ENCODE results near the gene WDR45B. TPM values are rescaled to one million over a fixed set of nuclear protein-coding genes. Genes with fewer than 3 reads are reported as not detected.

WDR45B gene
- total RNA-seq, 1 donor from 2014 or later, result 34.3 TPM

DNA sequence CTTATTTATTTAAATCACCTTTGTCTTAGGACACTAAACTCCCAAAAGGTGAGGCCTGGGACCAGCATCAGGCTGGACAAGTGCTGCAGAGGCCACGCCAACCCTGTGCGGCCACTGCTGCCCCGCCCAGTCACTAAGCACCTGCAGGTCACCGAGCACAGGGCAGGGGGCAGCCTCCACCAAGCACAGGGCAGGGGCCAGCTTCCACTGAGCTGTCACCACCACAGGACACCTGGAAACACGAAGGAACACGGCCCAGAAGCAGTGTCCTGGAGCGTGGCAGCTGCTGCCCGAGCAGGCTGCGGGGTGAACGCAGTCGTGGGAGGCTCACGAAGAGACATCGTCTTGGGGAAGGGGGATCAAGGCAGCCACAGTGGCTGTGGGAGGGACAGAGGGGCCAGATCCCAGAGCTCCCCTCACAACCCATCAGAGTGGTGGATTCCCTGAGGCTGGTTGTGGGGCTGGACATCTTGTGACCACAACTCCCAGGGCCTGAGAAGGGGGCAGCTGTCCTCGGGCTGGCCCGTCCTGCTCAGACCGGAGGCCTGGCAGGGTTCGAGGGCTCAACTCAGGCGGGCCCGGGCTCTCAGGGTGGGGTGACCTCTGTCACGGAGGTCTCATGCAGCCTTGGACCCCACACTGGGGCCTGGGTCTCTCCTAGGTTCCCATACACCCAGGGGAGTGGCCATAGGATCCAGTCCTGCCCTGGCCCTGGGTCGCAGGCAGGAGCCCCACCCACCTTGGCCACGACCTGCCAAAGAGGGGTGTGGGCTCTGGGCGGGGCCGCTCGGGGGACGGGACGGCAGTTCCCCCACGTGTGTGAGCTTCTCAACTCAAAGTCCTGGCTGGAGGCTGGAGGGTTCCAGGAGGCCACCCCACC lies 31.6 kb upstream of the WDR45B start:
- ATAC-seq (ENCODE audit: poor library complexity), result no peak
- DNase-seq, result no peak
- intact Hi-C loops (cut with DNase I), result no loop called here

GRCh38 chr17:82678265-82678891 lies 30.1 kb upstream of the WDR45B start:
- intact Hi-C loops (cut with DNase I), result no loop called here
- ATAC-seq (ENCODE audit: poor library complexity), result no peak
- DNase-seq, result no peak

DNA sequence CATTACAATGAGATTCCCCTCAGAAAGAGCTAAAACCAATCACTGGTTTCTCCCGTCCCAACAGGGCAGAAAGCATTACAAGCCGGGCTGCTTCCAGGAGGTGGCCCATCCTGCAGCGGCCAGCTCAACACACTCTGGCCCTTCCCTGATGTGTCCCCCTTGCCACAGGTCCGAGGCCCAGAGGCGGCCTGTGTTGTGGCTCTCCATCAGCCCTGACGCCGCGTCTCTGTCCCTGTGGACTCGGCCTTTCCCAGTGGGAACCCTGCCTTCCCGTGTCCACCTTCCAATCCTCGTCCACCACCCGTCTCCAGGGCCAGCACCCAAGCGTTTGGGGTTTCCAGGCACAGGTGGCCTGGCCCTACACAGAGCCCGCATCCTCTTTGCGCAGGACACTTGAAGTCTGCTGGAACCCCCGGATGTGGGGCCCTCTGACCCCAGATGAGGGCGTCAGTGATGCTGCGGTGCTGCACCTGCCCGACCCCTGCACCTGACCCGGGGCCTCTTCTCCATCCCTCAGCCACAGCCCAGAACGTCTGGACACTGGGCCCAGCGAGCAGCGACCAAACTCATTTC lies 29.2 kb upstream of the WDR45B start:
- intact Hi-C loops (cut with DNase I), result no loop called here
- DNase-seq (no peak), ATAC-seq (ENCODE audit: poor library complexity) (no peak)

- ATAC-seq (ENCODE audit: poor library complexity), result no peak
- intact Hi-C loops (cut with DNase I), result no loop called here
Observed at GRCh38 chr17:82675476-82676245, 27.4 kb upstream of the WDR45B start.

GRCh38 chr17:82674656-82675475 lies 26.6 kb upstream of the WDR45B start:
- intact Hi-C loops (cut with DNase I), result no loop called here
- DNase-seq (peak; percentile 26), ATAC-seq (ENCODE audit: poor library complexity) (no peak)

More at GRCh38 chr17:82675476-82676245, 27.4 kb upstream of the WDR45B start:
- peak; percentile 26 for DNase-seq

DNA sequence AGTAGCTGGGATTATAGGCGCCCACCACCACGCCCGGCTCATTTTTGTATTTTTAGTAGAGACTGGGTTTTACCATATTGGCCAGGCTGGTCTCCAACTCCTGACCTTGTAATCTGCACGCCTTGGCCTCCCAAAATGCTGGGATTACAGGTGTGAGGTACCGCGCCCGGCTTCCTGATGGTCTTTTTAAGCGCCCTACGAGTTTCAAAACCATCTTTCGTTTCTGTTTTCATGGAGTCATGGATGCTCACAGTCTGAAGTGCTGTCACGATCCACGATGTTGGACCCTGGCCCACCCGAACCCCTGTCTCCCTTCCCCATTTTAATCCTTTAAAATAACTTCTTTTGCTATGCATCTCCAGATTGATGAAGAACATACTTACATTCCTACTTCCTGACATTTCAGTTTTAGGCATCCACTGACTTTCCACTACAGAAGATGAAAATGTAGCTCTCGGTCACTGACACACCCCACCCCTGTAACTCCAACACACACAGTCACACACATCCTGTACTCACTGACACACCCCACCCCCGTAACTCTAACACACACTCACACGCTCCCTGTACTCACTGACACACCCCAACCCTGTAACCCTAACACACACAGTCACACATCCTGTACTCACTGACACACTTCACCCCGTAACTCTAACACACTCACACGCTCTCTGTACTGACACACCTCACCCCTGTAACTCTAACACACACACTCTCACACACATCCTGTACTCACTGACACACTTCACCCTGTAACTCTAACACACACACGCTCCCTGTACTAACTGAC lies 22.6 kb upstream of the WDR45B start:
- intact Hi-C loops (cut with DNase I), result no loop called here
- DNase-seq (peak; percentile 30), ATAC-seq (ENCODE audit: poor library complexity) (no peak)

DNA sequence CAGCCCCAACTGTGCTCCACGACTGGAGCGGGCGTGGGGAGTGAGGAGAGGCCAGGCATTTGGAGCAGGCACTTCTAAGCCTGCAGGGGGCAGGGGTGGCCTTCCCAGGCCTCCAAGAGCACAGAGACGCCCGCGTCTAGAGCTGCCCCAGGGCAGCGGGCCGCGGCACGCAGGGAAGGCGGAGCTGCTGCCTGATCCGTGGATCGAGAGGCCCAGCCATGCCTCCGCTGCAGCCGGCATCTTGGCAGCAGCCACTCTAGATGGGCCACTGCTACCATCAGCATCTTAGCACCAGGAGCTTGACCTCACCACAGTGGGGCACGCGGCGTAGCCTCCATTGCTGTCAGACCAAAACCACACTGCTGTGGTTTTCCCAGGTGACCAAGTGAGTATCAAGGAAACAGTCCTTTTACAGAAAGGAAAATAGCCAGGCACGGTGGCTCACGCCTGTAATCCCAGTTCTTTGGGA lies 20.4 kb upstream of the WDR45B start:
- peak; percentile 76 for DNase-seq
- peak; percentile 92 for ATAC-seq (ENCODE audit: poor library complexity)
- intact Hi-C loops (cut with DNase I), result loop anchor here (10.0 kb wide), 1 partner anchor 96 kb away; no protein-coding TSS in a partner anchor

GRCh38 chr17:82668024-82668630 lies 19.9 kb upstream of the WDR45B start:
- no peak for DNase-seq
- intact Hi-C loops (cut with DNase I), result loop anchor here (10.0 kb wide), 1 partner anchor 97 kb away; no protein-coding TSS in a partner anchor

GRCh38 chr17:82667668-82668000 lies 19.4 kb upstream of the WDR45B start:
- ATAC-seq (ENCODE audit: poor library complexity) (no peak), DNase-seq (no peak)
- intact Hi-C loops (cut with DNase I), result loop anchor here (10.0 kb wide), 1 partner anchor 97 kb away; no protein-coding TSS in a partner anchor

More at GRCh38 chr17:82668024-82668630, 19.9 kb upstream of the WDR45B start:
- ATAC-seq (ENCODE audit: poor library complexity), result no peak

DNA sequence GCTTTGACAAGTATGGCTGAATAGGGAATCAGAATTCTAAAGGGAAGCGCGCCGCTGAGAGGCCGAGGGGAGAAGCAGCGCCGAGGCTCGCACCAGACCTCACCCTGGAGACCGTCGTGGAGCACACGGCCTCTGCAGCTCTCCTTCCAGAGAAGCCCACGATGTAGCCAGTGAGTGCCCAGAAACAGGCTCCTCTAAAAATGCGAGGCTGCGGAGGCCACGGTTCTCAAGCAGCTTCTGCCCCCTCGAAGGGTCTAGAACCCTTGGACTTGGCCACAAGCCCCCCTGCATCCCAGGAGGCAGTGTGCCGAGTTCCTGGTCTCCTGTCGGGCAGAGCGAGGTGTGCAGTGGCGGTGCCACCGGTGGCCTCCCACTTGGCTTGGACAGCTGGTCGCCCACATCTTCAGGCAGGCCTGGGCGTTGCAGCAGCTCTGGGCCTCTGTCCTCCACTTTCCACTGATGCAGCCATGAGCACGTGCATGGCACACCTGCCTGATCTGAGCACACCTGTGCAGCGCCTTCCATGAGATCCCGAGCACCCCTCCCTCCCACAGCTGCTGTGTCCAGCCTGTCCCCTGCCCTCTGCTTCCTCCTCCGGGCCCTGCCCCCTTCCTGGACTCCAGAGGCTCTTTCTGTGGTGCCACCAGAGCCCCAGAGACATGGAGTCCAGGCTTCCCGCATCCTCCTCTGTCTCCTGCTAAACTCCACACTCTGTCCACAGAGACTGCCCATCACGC lies 18.9 kb upstream of the WDR45B start:
- intact Hi-C loops (cut with DNase I), result loop anchor here (10.0 kb wide), 1 partner anchor 98 kb away; no protein-coding TSS in a partner anchor
- no peak for ATAC-seq (ENCODE audit: poor library complexity)
- DNase-seq, result no peak

DNA sequence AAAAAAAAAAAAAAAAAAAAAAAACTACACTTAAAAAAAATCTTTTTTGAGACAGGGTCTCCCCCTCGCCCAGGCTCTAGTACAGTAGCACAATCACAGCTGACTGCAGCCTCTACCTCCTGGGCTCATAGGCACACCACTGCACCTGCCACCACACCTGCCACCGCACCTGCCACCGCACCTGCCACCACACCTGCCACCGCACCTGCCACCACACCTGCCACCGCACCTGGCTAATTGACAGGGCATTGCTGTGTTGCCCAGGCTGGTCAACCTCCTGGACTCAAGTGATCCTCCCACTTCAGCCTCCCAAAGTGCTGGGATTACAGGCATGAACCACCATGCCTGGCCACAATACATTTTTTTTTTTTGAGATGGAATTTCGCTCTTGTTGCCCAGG lies 17.6 kb upstream of the WDR45B start:
- intact Hi-C loops (cut with DNase I), result loop anchor here (10.0 kb wide), 1 partner anchor 99 kb away; no protein-coding TSS in a partner anchor
- DNase-seq, result no peak
- ATAC-seq (ENCODE audit: poor library complexity), result no peak

- intact Hi-C loops (cut with DNase I), result loop anchor here (10.0 kb wide), 1 partner anchor 100 kb away; no protein-coding TSS in a partner anchor
- DNase-seq (peak; percentile 8), ATAC-seq (ENCODE audit: poor library complexity) (no peak)
Observed at GRCh38 chr17:82665217-82665616, 17.0 kb upstream of the WDR45B start.

DNA sequence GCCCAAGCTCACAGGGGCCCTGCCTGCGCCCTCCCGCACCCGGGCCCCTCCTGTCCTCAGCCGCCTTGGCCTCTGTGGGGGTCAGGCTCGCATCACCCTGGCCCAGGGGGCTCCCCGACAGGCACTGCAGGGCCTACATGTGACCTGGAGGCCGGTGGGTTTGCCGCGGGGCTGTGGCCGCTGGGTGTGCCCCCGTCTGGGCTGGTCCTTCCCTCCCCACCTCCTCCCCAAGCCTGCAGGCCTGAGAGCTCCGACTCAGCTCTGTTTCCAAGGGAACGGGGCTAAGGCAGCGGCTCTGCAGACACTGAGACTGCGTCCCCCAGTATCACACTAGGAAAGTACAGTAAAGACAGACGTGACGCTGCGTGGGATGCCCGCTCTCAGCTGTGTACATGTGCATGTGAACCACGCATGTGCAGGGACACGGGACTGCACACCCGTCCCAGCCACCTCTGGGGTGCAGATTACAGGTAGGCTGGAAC lies 16.5 kb upstream of the WDR45B start:
- ATAC-seq (ENCODE audit: poor library complexity) (no peak), DNase-seq (no peak)
- intact Hi-C loops (cut with DNase I), result loop anchor here (10.0 kb wide), 1 partner anchor 100 kb away; no protein-coding TSS in a partner anchor

DNA sequence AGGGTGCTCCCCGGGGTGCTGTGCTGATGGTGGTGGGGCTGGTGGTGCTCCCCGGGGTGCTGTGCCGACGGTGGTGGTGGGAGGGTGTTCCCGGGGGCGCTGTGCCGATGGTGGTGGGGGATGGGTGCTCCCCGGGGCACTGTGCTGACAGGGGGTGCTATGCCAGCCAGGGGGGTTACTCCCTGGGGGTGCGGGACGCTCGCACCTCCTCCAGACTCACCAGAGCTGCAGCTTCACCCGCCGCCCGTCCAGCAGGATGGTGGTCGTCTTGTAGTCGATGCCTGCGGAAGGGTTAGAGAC lies 16.0 kb upstream of the WDR45B start:
- DNase-seq (peak; percentile 23), ATAC-seq (ENCODE audit: poor library complexity) (no peak)
- intact Hi-C loops (cut with DNase I), result loop anchor here (10.0 kb wide), 1 partner anchor 101 kb away; no protein-coding TSS in a partner anchor

DNA sequence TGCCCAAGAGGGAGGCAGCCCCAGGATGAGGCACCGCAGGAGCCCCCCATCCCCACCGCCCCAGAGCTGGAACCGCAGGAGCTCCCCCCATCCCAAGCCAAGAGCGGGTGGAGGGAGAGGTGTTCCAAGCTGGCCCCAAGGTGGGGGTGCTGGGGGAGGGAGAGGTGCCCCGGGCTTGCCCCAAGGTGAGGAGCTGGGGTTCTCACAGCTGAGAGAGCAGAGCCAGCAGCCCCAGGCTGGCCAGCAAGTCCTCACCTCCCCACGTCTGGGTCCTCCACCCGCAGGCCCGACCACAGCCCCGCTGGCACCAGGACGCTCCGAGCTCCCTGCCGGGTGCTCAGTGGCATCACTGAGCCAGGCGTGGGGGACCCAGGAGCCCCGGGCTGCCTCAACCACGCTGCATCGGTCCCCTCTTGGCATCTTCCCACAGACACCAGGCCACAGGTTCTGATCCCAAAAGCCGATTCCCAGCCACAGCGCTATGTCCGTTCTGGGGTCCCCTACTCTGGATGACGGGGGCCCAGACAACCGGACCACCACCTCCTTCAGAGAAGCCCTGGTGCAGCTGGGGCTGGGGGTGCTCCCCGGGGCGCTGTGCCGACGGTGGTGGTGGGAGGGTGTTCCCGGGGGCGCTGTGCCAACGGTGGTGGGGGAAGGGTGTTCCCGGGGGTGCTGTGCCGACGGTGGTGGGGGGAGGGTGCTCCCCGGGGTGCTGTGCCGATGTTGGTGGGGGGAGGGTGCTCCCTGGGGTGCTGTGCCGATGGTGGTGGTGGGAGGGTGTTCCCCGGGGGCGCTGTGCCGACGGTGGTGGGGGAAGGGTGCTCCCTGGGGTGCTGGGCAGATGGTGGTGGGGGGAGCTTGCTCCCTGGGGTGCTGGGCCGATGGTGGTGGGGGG lies 15.4 kb upstream of the WDR45B start:
- ATAC-seq (ENCODE audit: poor library complexity), result no peak
- peak; percentile 20 for DNase-seq
- intact Hi-C loops (cut with DNase I), result loop anchor here (10.0 kb wide), 1 partner anchor 101 kb away; no protein-coding TSS in a partner anchor
